GM21529 (cell line): Measurements from ENCODE around the gene MREG.

Experiments used
- ATAC-seq: cut with Tn5 transposase; IDR thresholded peaks from one replicate; pipeline ENCODE4 v1.9.1; 2021; ENCODE audit not compliant: unreplicated experiment

MREG gene

GRCh38 chr2:215920244-215921100 lies 92.9 kb downstream of the MREG start:
- ATAC-seq = peak; percentile 49

- ATAC-seq = no peak
Observed at GRCh38 chr2:215919624-215920243, 93.6 kb downstream of the MREG start.

- no peak for ATAC-seq
Observed at GRCh38 chr2:215918901-215919599, 94.3 kb downstream of the MREG start.

GRCh38 chr2:215917953-215918620 lies 95.3 kb downstream of the MREG start:
- peak; percentile 80 for ATAC-seq

- ATAC-seq = no peak
Observed at GRCh38 chr2:215915441-215915840, 97.9 kb downstream of the MREG start.

GRCh38 chr2:215914777-215915165 lies 98.6 kb downstream of the MREG start:
- ATAC-seq = no peak

- no peak for ATAC-seq
Observed at GRCh38 chr2:215914054-215914776, 99.1 kb downstream of the MREG start.

- ATAC-seq = no peak
Observed at GRCh38 chr2:215912299-215912842, 101.0 kb downstream of the MREG start.

- no peak for ATAC-seq
Observed at GRCh38 chr2:215911301-215912085, 101.9 kb downstream of the MREG start.

- no peak for ATAC-seq
Observed at GRCh38 chr2:215910180-215910579, 103.2 kb downstream of the MREG start.

- ATAC-seq = no peak
Observed at GRCh38 chr2:215907147-215907546, 106.2 kb downstream of the MREG start.

- no peak for ATAC-seq
Observed at GRCh38 chr2:215906458-215906857, 106.9 kb downstream of the MREG start.

- ATAC-seq = no peak
Observed at GRCh38 chr2:215905691-215906090, 107.7 kb downstream of the MREG start.

- ATAC-seq = no peak
Observed at GRCh38 chr2:215904101-215904500, 109.2 kb downstream of the MREG start.

GRCh38 chr2:215903203-215903602 lies 110.1 kb downstream of the MREG start:
- ATAC-seq = no peak

- no peak for ATAC-seq
Observed at GRCh38 chr2:215901796-215902195, 111.6 kb downstream of the MREG start.

GRCh38 chr2:215900843-215901242 lies 112.5 kb downstream of the MREG start:
- ATAC-seq = peak; percentile 87

GRCh38 chr2:215900203-215900611 lies 113.1 kb downstream of the MREG start:
- no peak for ATAC-seq
